ENCODE results near the gene PDRG1. TPM values are rescaled to one million over a fixed set of nuclear protein-coding genes. Genes with fewer than 3 reads are reported as not detected.

PDRG1 gene
- 50.9 and 55.6 TPM in 2 replicates for total RNA-seq (2014; rRNA removed; shearing (Covaris generic); ENCODE audit: low replicate concordance)

GRCh38 chr20:31951530-31952453 is at the start of gene PDRG1:
TSS of gene PDRG1 (minus strand) at chr20:31952046. CDS start at chr20:31951961, 85 bp downstream.
- in situ Hi-C loops (cut with HindIII; ENCODE audit: low pct_unique_long_range_greater_than_20kb, low sequenced_read_pairs), result no loop called here
- peak; percentile 88 for DNase-seq (ENCODE audit: low read depth)

- in situ Hi-C loops (cut with HindIII; ENCODE audit: low pct_unique_long_range_greater_than_20kb, low sequenced_read_pairs), result no loop called here
- no peak for DNase-seq (ENCODE audit: low read depth)
These were observed 46.4 kb upstream of the PDRG1 start for GRCh38 chr20:31998246-31998645.

- in situ Hi-C loops (cut with HindIII; ENCODE audit: low pct_unique_long_range_greater_than_20kb, low sequenced_read_pairs), result no loop called here
- DNase-seq (ENCODE audit: low read depth), result no peak
These were observed 45.1 kb upstream of the PDRG1 start for GRCh38 chr20:31996996-31997395.

GRCh38 chr20:31992086-31992485 is 40.2 kb upstream of the PDRG1 start:
- in situ Hi-C loops (cut with HindIII; ENCODE audit: low pct_unique_long_range_greater_than_20kb, low sequenced_read_pairs), result no loop called here
- no peak for DNase-seq (ENCODE audit: low read depth)

GRCh38 chr20:31991339-31991705 is 39.5 kb upstream of the PDRG1 start:
- in situ Hi-C loops (cut with HindIII; ENCODE audit: low pct_unique_long_range_greater_than_20kb, low sequenced_read_pairs), result no loop called here

GRCh38 chr20:31990641-31991338 is 38.9 kb upstream of the PDRG1 start:
- DNase-seq (ENCODE audit: low read depth), result no peak
- in situ Hi-C loops (cut with HindIII; ENCODE audit: low pct_unique_long_range_greater_than_20kb, low sequenced_read_pairs), result no loop called here

More at GRCh38 chr20:31991339-31991705, 39.5 kb upstream of the PDRG1 start:
- DNase-seq (ENCODE audit: low read depth), result no peak

GRCh38 chr20:31989030-31989645 is 37.3 kb upstream of the PDRG1 start:
- no peak for DNase-seq (ENCODE audit: low read depth)
- in situ Hi-C loops (cut with HindIII; ENCODE audit: low pct_unique_long_range_greater_than_20kb, low sequenced_read_pairs), result no loop called here

GRCh38 chr20:31988430-31989015 is 36.7 kb upstream of the PDRG1 start:
- DNase-seq (ENCODE audit: low read depth), result peak; percentile 46
- in situ Hi-C loops (cut with HindIII; ENCODE audit: low pct_unique_long_range_greater_than_20kb, low sequenced_read_pairs), result no loop called here

GRCh38 chr20:31987744-31988143 is 35.9 kb upstream of the PDRG1 start:
- peak; percentile 83 for DNase-seq (ENCODE audit: low read depth)

GRCh38 chr20:31984981-31985471 is 33.2 kb upstream of the PDRG1 start:
- in situ Hi-C loops (cut with HindIII; ENCODE audit: low pct_unique_long_range_greater_than_20kb, low sequenced_read_pairs), result no loop called here
- no peak for DNase-seq (ENCODE audit: low read depth)

More at GRCh38 chr20:31987744-31988143, 35.9 kb upstream of the PDRG1 start:
- in situ Hi-C loops (cut with HindIII; ENCODE audit: low pct_unique_long_range_greater_than_20kb, low sequenced_read_pairs), result no loop called here

- in situ Hi-C loops (cut with HindIII; ENCODE audit: low pct_unique_long_range_greater_than_20kb, low sequenced_read_pairs), result no loop called here
- DNase-seq (ENCODE audit: low read depth), result no peak
These were observed 29.9 kb upstream of the PDRG1 start for GRCh38 chr20:31981784-31982183.

GRCh38 chr20:31979713-31980426 is 28.0 kb upstream of the PDRG1 start:
- no peak for DNase-seq (ENCODE audit: low read depth)
- in situ Hi-C loops (cut with HindIII; ENCODE audit: low pct_unique_long_range_greater_than_20kb, low sequenced_read_pairs), result no loop called here

- in situ Hi-C loops (cut with HindIII; ENCODE audit: low pct_unique_long_range_greater_than_20kb, low sequenced_read_pairs), result no loop called here
- DNase-seq (ENCODE audit: low read depth), result no peak
These were observed 25.2 kb upstream of the PDRG1 start for GRCh38 chr20:31977080-31977479.

- in situ Hi-C loops (cut with HindIII; ENCODE audit: low pct_unique_long_range_greater_than_20kb, low sequenced_read_pairs), result no loop called here
These were observed 24.0 kb upstream of the PDRG1 start for GRCh38 chr20:31975874-31976273.

GRCh38 chr20:31974951-31975487 is 23.2 kb upstream of the PDRG1 start:
- DNase-seq (ENCODE audit: low read depth), result peak; percentile 77
- in situ Hi-C loops (cut with HindIII; ENCODE audit: low pct_unique_long_range_greater_than_20kb, low sequenced_read_pairs), result no loop called here

More at GRCh38 chr20:31975874-31976273, 24.0 kb upstream of the PDRG1 start:
- DNase-seq (ENCODE audit: low read depth), result no peak

GRCh38 chr20:31974296-31974695 is 22.4 kb upstream of the PDRG1 start:
- in situ Hi-C loops (cut with HindIII; ENCODE audit: low pct_unique_long_range_greater_than_20kb, low sequenced_read_pairs), result no loop called here
- DNase-seq (ENCODE audit: low read depth), result no peak

GRCh38 chr20:31972471-31973021 is 20.7 kb upstream of the PDRG1 start:
- DNase-seq (ENCODE audit: low read depth), result peak; percentile 97

More at GRCh38 chr20:31972471-31973021, 20.7 kb upstream of the PDRG1 start:
- in situ Hi-C loops (cut with HindIII; ENCODE audit: low pct_unique_long_range_greater_than_20kb, low sequenced_read_pairs), result no loop called here

Measured in Caki2 (cell line).